Parathyroid adenoma (tissue), 2 donors: Measurements from ENCODE around the gene ATL3.
"Not testable (repeated sequence)": the region's sequence is repeated elsewhere in the genome, so short reads cannot be mapped to it uniquely, and the experiment has no call there.

Source experiments
- H2AFZ ChIP-seq: fragments of 300-600 bp; sonication (generic); one replicate; pipeline ENCODE4 v1.7.0; 2017; ENCODE audit warnings: antibody characterized with exemption, mild to moderate bottlenecking
- H3K27ac ChIP-seq: fragments of 300-600 bp; sonication (generic); one replicate; pipeline ENCODE4 v1.7.0; 2017
- H3K27me3 ChIP-seq: fragments of 300-600 bp; sonication (generic); one replicate; pipeline ENCODE4 v1.7.0; 2017; ENCODE audit warnings: low read length; ENCODE audit not compliant: control insufficient read depth, insufficient read depth
- H3K36me3 ChIP-seq: fragments of 300-600 bp; sonication (generic); one replicate; pipeline ENCODE4 v1.7.0; 2017; ENCODE audit warnings: low read length; ENCODE audit not compliant: control insufficient read depth, insufficient read depth
- H3K4me1 ChIP-seq: fragments of 300-600 bp; sonication (generic); one replicate; pipeline ENCODE4 v1.7.0; 2017; ENCODE audit warnings: control low read depth
- H3K4me2 ChIP-seq: fragments of 300-600 bp; sonication (generic); one replicate; pipeline ENCODE4 v1.7.0; 2017; ENCODE audit warnings: low read length
- H3K4me3 ChIP-seq: fragments of 300-600 bp; sonication (generic); one replicate; pipeline ENCODE4 v1.7.0; 2017; ENCODE audit warnings: low read depth, low read length
- H3K79me2 ChIP-seq: fragments of 300-600 bp; sonication (generic); one replicate; pipeline ENCODE4 v1.7.0; 2017; ENCODE audit warnings: control low read depth
- H3K9ac ChIP-seq: fragments of 300-600 bp; sonication (generic); one replicate; pipeline ENCODE4 v1.7.0; 2017; ENCODE audit warnings: mild to moderate bottlenecking
- H3K9me3 ChIP-seq: fragments of 300-600 bp; sonication (generic); one replicate; pipeline ENCODE4 v1.7.0; 2017; ENCODE audit warnings: low read length; ENCODE audit not compliant: control insufficient read depth
- CTCF ChIP-seq: fragments of 300-600 bp; sonication (generic); IDR thresholded peaks from one replicate; pipeline ENCODE4 v1.7.0; 2017; ENCODE audit warnings: antibody characterized with exemption, mild to moderate bottlenecking
- donor health status: primary hyperparathyroidism.

Gene ATL3

GRCh38 chr11:63687845-63688244 is 16.7 kb upstream of the ATL3 start:
- H3K4me2 ChIP-seq = no peak overlapping the region
- no peaks in the 10 kb centered on the region for H3K27me3 ChIP-seq
- no peak overlapping the region for H2AFZ ChIP-seq
- no peaks in the 10 kb centered on the region for H3K9me3 ChIP-seq
- no peak overlapping the region for H3K9ac ChIP-seq
- peaks cover 30% of the 10 kb centered on the region for H3K79me2 ChIP-seq
- H3K4me1 ChIP-seq = no peaks in the 10 kb centered on the region
- H3K36me3 ChIP-seq = no peaks in the 10 kb centered on the region
- H3K4me3 ChIP-seq = no peak overlapping the region
- H3K27ac ChIP-seq = no peak overlapping the region
- TF ChIP-seq CTCF = no peak

GRCh38 chr11:63686926-63687325 is 15.8 kb upstream of the ATL3 start:
- no peak overlapping the region for H3K4me3 ChIP-seq
- no peak for TF ChIP-seq CTCF
- H3K27ac ChIP-seq = no peak overlapping the region
- peaks cover 30% of the 10 kb centered on the region for H3K79me2 ChIP-seq
- H3K4me2 ChIP-seq = no peak overlapping the region
- no peaks in the 10 kb centered on the region for H3K4me1 ChIP-seq
- no peak overlapping the region for H3K9ac ChIP-seq
- H3K36me3 ChIP-seq = no peaks in the 10 kb centered on the region
- no peak overlapping the region for H2AFZ ChIP-seq
- H3K27me3 ChIP-seq = no peaks in the 10 kb centered on the region
- no peaks in the 10 kb centered on the region for H3K9me3 ChIP-seq

- H3K27me3 ChIP-seq, H2AFZ ChIP-seq, H3K9me3 ChIP-seq, H3K4me2 ChIP-seq, H3K4me3 ChIP-seq, H3K4me1 ChIP-seq, H3K27ac ChIP-seq, H3K9ac ChIP-seq, H3K36me3 ChIP-seq: not testable (repeated sequence)
- peaks cover 24% of the 10 kb centered on the region for H3K79me2 ChIP-seq
Observed at GRCh38 chr11:63685158-63685721, 14.1 kb upstream of the ATL3 start.

- no peak for TF ChIP-seq CTCF
- no peak overlapping the region for H3K9ac ChIP-seq
- no peak overlapping the region for H3K4me3 ChIP-seq
- H3K4me2 ChIP-seq = peak overlapping the region; percentile 76
- H3K36me3 ChIP-seq = no peaks in the 10 kb centered on the region
- no peak overlapping the region for H2AFZ ChIP-seq
- H3K9me3 ChIP-seq = no peaks in the 10 kb centered on the region
- peak overlapping the region; percentile 42 for H3K27ac ChIP-seq
- peaks cover 23% of the 10 kb centered on the region for H3K79me2 ChIP-seq
- H3K4me1 ChIP-seq = peaks cover 3% of the 10 kb centered on the region
- H3K27me3 ChIP-seq = no peaks in the 10 kb centered on the region
Observed at GRCh38 chr11:63683133-63683991, 12.2 kb upstream of the ATL3 start.

- peak overlapping the region; percentile 87 for H3K27ac ChIP-seq
- TF ChIP-seq CTCF = no peak
- peaks cover 3% of the 10 kb centered on the region for H3K4me1 ChIP-seq
Observed at GRCh38 chr11:63682066-63683021, 11.2 kb upstream of the ATL3 start.

More at GRCh38 chr11:63682066-63683021, 11.2 kb upstream of the ATL3 start:
- Histone ChIP-seq H3K4me3 (peak overlapping the region; percentile 75), H3K9ac (no peak overlapping the region), H3K79me2 (peaks cover 16% of the 10 kb centered on the region), H3K27me3 (no peaks in the 10 kb centered on the region), H3K9me3 (no peaks in the 10 kb centered on the region), H3K36me3 (no peaks in the 10 kb centered on the region), H2AFZ (peak overlapping the region; percentile 77), H3K4me2 (peak overlapping the region; percentile 76)
